NCI-H146 treated with DMSO at 0.1 percent for 48 hours (cell line): Measurements from ENCODE around the gene EIF3K.

Experiments
- DNase-seq: peaks from one replicate; lab custom pipeline; 2025; ENCODE audit not compliant: unreplicated experiment; lab: John Stamatoyannopoulos, UW

Gene EIF3K

GRCh38 chr19:38648769-38649304 lies 29.8 kb downstream of the EIF3K start:
- DNase-seq: no peak

DNA sequence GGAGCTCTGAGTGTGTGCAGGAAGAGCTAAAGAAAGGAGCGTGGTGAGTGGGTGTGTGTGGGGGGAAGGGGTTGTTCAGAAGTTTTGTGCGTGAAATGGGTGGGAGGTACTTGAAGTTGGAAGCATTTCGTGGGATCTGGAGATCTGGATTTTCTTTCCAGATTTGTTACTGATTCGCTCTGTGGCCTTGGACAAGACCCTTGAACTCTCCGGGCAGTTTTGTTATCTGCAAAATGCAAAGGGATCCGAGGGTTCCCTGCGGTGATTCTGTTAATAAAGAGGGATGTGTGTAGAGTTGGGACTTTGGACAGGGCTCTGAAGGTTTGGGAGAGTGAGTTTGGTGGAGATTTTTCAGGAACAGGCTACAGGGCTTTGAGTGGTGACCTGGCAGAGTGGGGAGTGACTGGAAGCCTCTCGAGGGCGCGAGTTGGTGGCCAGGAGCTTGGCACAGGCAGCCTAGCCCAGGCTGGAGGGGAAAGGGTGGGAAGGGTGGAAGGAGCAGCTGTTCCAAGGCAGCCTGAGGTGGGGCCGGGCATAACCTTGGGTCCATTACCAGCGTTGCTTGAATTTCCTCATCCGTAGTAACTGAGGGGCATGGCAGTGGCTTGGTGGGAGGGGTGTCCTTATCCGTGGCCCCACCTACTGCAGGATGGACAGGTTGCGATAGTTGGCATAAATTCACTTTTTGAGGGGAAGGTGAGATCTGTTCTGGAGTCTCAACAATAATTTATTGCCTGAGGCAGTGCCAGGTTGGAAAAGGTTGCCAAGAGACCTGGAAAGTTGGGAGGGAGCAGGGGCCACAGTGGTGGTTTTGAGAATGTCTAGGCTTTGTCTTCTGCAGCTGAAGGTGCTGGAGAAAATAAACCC lies 30.6 kb downstream of the EIF3K start:
- no peak for DNase-seq

GRCh38 chr19:38650172-38650775 lies 31.3 kb downstream of the EIF3K start:
- DNase-seq: no peak

GRCh38 chr19:38650911-38651584 lies 32.1 kb downstream of the EIF3K start:
- no peak for DNase-seq

DNA sequence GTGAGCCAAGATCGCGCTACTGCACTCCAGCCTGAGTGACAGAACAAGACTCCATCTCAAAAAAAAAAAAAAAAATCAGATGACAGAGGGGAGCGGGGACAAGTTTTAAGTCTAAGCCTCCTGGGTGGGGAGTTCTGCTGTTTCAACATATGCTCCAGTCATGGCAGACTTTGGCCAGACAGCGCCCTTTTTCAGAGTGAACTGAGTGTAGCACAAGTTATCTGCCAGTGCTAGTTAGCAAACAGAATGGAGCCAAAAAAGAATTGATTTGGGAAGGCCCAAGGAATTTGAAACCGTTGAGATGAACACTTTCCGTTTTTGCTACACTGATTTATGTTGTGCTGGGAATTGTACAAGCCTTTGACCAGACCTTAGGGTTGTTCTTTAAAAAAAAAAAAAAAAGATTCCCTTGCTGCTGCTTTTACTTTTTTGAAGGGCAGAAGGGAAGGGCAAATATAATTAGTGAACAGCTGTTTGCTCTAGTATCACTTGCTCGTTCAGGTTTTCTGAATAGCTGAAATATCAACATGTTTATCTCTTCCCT lies 34.1 kb downstream of the EIF3K start:
- DNase-seq: peak; percentile 59

- DNase-seq: no peak
Observed at GRCh38 chr19:38654628-38655055, 35.7 kb downstream of the EIF3K start.

DNA sequence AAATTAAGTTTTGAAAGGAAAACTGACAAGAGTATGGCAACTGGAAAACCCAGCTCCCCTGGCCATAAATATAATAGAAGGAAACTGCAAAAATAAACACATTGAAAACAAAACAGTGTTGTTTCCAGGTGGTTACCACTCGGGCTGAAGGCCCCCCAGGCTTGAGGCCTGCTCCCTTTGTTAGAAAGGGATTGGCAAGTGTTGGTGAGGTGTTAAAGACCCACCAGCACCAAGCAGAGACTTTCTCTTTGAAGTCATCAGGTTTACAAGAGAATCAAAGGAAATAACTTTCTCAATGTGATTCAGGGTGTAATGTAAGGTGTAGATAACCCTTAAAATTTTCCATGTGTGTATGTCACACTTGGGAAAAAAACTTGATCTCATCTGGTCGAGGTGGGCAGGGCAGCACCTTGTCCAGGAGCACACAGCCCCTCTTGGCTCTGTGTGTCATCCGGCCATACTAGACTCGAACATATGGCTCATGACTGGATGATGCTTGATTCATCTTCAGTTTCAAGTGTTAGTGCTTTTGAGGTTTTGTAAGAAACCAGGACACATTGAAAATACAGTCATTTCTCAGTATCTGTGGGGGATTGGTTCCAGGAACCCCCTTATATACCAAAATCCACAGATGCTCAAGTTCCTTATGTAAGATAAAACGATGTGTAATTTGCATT lies 36.3 kb downstream of the EIF3K start:
- no peak for DNase-seq

- no peak for DNase-seq
Observed at GRCh38 chr19:38656171-38656981, 37.4 kb downstream of the EIF3K start.

GRCh38 chr19:38657633-38658222 lies 38.7 kb downstream of the EIF3K start:
- no peak for DNase-seq

- no peak for DNase-seq
Observed at GRCh38 chr19:38658462-38659306, 39.7 kb downstream of the EIF3K start.

DNA sequence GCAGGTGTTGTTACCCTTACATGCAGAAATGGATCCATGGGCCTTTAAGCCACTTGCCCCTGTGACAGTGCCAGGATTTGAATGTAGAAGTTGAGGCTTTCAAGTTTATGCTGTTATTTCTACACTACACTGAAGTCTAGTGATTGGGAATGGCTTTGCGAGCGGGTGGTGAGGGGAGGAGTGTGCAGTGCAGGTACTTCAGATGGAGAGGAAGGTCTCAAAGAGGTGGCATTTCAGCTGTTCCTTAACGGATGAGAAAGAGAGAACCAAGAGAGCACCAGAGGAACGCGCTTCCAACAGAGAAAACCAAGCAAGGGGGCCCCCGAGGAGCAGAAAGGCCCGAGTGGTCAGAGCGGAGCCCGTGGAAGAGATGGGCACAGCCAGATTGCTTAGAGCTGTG lies 41.7 kb downstream of the EIF3K start:
- no peak for DNase-seq

DNA sequence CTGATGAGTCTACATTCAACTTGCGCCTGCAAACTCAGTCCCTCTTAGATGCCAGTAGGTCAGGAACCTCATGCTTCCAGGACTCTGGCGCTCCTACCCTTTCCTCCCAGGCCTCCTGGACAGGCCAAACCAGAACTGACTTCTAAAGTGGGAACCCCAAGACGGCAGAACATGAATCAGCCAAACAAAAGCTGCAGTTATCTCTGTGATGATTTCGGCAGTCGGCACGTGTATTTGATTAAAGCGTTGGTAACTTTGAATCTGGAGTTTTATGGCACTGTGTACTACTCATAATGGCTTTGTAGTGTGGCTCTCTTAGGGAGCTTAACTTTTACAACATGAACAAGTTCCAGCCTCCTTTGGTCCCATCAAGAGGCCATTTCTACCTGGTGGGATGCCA lies 42.1 kb downstream of the EIF3K start:
- no peak for DNase-seq

GRCh38 chr19:38661996-38662395 lies 43.0 kb downstream of the EIF3K start:
- DNase-seq: no peak

DNA sequence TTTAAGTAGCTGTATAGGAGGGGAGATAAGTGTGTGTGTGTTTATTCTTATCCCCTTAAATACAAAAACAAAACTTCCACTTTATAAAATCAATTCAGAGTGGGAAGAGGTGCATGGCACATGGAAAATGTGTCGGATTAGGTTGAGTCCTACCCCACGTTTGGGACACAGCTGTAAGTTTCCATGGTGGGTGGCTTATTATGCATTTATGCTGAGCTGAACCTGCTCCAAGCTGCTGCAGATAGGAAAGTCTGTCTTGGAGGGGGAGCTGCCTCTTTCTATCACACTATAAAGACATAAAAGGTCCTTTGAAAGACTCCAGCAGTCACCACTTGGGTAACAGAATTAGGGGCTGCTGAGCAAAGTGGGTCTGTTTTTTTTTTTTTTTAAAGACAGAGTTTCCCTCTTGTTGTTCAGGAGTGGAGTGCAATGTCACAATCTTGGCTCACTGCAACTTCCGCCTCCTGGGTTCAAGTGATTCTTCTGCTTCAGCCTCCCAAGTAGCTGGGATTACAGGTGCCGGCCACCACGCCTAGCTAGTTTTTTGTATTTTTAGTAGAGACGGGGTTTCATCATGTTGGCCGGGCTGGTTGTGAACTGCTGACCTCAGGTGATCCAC lies 43.7 kb downstream of the EIF3K start:
- no peak for DNase-seq

DNA sequence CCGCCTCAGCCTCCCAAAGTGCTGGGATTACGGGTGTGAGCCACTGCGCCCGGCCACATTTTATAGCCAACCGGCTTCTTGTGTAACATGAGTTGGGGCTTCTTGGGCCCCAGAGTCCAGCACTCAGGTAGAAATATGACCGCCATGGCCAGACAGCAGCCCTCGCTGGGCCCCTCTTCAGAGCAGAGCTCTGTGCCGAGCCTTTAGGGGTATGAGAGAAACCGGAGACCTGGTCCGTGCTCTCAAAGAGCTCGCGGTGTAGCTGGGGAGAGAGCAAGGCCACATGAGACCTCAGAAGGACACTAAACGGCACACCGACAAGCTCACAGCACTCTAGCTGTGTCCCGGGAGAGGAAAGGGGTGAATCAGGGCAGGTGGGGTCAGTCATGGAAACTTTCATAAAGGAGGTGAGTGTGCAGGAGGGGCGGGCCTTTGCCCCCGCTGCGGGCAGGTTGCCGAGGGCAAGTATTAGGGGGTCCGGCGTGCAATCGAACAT lies 44.2 kb downstream of the EIF3K start:
- no peak for DNase-seq

DNA sequence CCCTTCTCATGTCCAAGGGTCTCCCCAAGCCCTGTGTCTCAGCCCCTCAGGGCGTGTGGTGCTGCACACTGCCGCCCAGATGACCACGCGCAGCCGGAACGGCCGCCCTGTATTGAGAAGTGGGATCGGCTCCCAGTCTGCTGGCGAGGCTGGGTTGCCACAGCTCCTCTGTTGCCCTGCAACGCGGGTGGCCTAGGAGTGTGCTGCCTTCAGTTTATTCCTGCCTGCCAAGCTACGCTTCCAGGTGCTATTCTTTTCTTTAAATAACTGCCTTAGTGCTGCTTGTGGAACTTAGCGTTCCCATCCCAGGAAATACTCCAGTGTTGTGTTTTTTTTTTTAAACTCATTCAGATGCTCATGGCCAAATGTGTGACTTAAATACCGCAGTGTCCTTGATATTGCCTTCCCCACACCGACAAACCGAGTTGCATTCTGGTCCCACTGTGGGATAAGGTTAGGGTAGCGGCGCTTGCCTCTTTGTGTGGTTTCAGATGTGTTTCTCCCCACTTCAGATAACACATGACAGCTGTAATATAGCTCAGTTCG lies 45.0 kb downstream of the EIF3K start:
- DNase-seq: no peak

- no peak for DNase-seq
Observed at GRCh38 chr19:38664503-38665211, 45.7 kb downstream of the EIF3K start.
